ENCODE results near the gene DHODH.
"Not testable (repeated sequence)": the region's sequence is repeated elsewhere in the genome, so short reads cannot be mapped to it uniquely, and the experiment has no call there.

Gene DHODH

GRCh38 chr16:72057313-72057712 lies 48.8 kb downstream of the DHODH start:
- not testable (repeated sequence) for DNase-seq

DNA sequence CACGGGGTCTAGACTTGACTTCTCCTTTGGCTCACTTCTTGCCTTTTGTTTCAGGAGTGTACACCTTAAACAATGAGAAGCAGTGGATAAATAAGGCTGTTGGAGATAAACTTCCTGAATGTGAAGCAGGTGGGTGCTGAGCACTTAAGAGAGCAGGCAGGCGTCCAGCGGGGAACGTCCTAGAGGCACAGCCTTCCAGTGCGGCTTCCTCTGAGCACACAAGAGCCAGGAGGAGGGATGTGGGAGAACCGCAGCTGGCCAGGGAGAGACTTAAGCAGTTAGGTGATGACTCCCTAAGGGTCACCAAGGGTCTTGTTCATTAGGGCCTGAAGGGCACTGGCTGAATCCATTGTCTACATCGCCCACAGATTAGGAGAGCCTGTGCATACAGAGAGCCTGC lies 50.5 kb downstream of the DHODH start:
- not testable (repeated sequence) for DNase-seq

GRCh38 chr16:72060405-72060804 lies 51.9 kb downstream of the DHODH start:
- no peak for DNase-seq

DNA sequence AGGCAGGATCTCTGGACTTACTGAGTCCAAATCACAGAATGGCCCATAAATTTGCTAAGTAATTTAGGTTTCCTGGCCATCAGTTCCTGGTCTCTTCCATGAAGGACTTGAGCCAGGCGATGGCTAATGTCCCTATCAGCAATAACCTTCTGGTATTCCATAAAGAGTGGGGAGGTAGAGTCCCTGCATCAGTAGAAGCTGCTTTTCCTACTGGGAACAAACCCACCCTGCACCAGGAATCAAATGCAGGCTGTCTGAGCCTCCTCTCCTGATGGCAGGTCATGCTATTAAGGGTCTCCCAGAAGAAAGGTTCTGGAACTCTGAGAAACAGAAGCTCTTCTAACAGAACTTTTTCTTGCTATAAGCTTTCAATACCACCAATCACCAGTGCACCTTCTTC lies 53.0 kb downstream of the DHODH start:
- no peak for DNase-seq

GRCh38 chr16:72064361-72064894 lies 55.9 kb downstream of the DHODH start:
- DNase-seq, result no peak

DNA sequence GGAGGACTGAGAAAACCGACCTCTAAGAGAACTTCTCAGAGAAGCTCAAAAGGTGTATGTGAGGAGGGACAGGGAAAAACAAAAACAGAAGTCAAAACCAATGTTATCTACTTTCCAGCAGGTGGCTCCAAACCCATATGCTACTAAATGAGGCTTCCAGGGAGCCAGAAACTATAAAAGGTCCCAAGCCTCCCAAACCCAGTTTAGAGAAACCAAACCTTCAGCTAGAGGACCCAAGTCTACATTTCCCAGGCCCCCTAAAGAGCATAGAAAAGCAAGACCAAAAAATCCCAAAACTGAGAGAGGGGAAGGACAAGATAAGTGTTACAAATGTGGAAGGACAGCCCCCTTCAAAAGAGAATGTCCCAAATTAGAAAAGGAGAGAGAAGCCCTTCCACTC lies 58.2 kb downstream of the DHODH start:
- DNase-seq, result no peak

- no peak for DNase-seq
Measured at GRCh38 chr16:72068930-72069329, 60.4 kb downstream of the DHODH start.

DNA sequence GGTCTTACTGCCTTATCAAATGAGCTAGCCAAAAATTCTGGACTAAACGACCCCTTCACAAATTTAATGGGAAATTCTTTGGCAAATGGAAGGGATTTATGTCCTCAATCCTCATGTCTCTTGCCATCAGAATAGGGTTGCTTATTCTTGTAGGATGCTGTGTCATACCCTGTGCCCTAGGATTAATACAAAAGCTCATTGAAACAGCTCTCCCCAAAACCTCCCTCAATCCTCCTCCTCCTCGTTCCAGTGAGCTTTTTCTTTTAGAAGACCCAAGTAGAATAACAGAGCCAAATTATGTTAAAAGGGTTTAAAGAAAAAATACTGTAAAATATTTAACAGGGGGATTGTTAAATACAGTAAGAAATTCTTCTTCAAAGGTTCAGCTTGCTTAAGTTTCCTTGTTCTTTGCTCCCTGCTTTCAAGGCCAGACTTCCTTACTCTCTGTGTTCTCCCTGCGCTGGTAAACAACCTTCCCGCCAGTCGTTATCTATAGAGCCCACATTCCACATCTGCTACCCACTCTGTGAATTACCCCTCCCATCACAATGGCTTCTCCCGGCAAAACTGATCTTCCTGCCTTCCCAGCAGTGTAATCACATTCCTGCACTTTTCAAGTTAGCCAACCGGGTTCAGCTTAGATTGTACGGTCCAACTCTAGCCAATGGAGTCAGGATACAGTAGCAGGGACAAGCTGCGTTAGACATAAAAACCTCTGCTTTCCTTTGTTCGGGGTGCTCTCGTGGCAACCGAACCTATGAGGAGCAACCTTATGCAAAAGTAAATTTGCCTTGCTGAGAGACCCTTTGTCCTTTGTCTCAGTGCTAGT lies 64.2 kb downstream of the DHODH start:
- DNase-seq, result no peak

- DNase-seq, result no peak
Measured at GRCh38 chr16:72073560-72074230, 65.2 kb downstream of the DHODH start.

- DNase-seq, result not testable (repeated sequence)
Measured at GRCh38 chr16:72075067-72075466, 66.5 kb downstream of the DHODH start.

Measured in NCI-H1048 (cell line).